SK-N-DZ (cell line): ENCODE data around the gene KIF5A.
"Not testable (repeated sequence)": the region's sequence is repeated elsewhere in the genome, so short reads cannot be mapped to it uniquely, and the experiment has no call there.

Source experiments
- DNase-seq: peaks from one replicate; pipeline ENCODE4 v3.0.0-alpha.2; 2015; ENCODE audit warnings: low spot score

KIF5A gene

GRCh38 chr12:57606399-57606798 lies 56.6 kb downstream of the KIF5A start:
- no peak for DNase-seq

- DNase-seq: no peak
Measured at GRCh38 chr12:57606821-57607220, 57.0 kb downstream of the KIF5A start.

- DNase-seq: no peak
Measured at GRCh38 chr12:57607958-57608663, 58.3 kb downstream of the KIF5A start.

- DNase-seq: no peak
Measured at GRCh38 chr12:57609101-57609780, 59.4 kb downstream of the KIF5A start.

- DNase-seq: no peak
Measured at GRCh38 chr12:57609781-57610553, 60.1 kb downstream of the KIF5A start.

GRCh38 chr12:57610554-57611107 lies 60.8 kb downstream of the KIF5A start:
- no peak for DNase-seq

GRCh38 chr12:57611108-57611826 lies 61.4 kb downstream of the KIF5A start, which contains the start of gene ARHGEF25:
Gene ARHGEF25, plus strand, starts transcription at chr12:57611435. Its CDS starts 460 bp downstream, at chr12:57611895.
- DNase-seq: peak; percentile 86

- DNase-seq: peak; percentile 48
Measured at GRCh38 chr12:57611827-57612710, 62.2 kb downstream of the KIF5A start.

- DNase-seq: no peak
Measured at GRCh38 chr12:57612711-57613426, 63.0 kb downstream of the KIF5A start.

GRCh38 chr12:57613427-57614109 lies 63.7 kb downstream of the KIF5A start:
- no peak for DNase-seq

GRCh38 chr12:57614178-57614947 lies 64.5 kb downstream of the KIF5A start:
- DNase-seq: no peak

- no peak for DNase-seq
Measured at GRCh38 chr12:57614948-57615500, 65.2 kb downstream of the KIF5A start.

GRCh38 chr12:57615637-57616036 lies 65.8 kb downstream of the KIF5A start:
- no peak for DNase-seq

GRCh38 chr12:57616383-57617101 lies 66.7 kb downstream of the KIF5A start:
- no peak for DNase-seq

- DNase-seq: no peak
Measured at GRCh38 chr12:57617942-57618341, 68.1 kb downstream of the KIF5A start.

GRCh38 chr12:57618431-57618830 lies 68.6 kb downstream of the KIF5A start:
- not testable (repeated sequence) for DNase-seq

- no peak for DNase-seq
Measured at GRCh38 chr12:57618966-57619433, 69.2 kb downstream of the KIF5A start.
